LNCAP (cell line): ENCODE results near the gene GDI2.

Experiments used
- CTCF ChIP-seq: fragments of 450-650 bp; IDR thresholded peaks from 2 replicates; pipeline ENCODE4 v1.5.1; 2017; ENCODE audit warnings: mild to moderate bottlenecking

Gene GDI2

GRCh38 chr10:5844345-5845055, 31.3 kb upstream of the GDI2 start:
- no peak for TF ChIP-seq CTCF

GRCh38 chr10:5843686-5844344, 30.6 kb upstream of the GDI2 start:
- TF ChIP-seq CTCF, result no peak

GRCh38 chr10:5841965-5842364, 28.7 kb upstream of the GDI2 start:
- TF ChIP-seq CTCF, result no peak

GRCh38 chr10:5840314-5841307, 27.4 kb upstream of the GDI2 start:
- no peak for TF ChIP-seq CTCF

- TF ChIP-seq CTCF, result no peak
These were observed 22.3 kb upstream of the GDI2 start for GRCh38 chr10:5835446-5836095.

- no peak for TF ChIP-seq CTCF
These were observed 20.6 kb upstream of the GDI2 start for GRCh38 chr10:5833814-5834213.

- TF ChIP-seq CTCF, result no peak
These were observed 19.7 kb upstream of the GDI2 start for GRCh38 chr10:5832946-5833345.
